Heart left ventricle (tissue), 16 donors: ENCODE measurements around the gene SNX30. TPM values are rescaled to one million over a fixed set of nuclear protein-coding genes. Genes with fewer than 3 reads are reported as not detected.
A peak's percentile ranks its signal among the peaks of the same experiment; 100 is the strongest.

Experiments
- ATAC-seq, 4 donors: fragments of 200-7000 bp; cut with Tn5 transposase; one replicate each; pipeline ENCODE4 v1.9.1; 2020 to 2022; ENCODE audit warnings: moderate library complexity in 4 of 4, mild to moderate bottlenecking in 3 of 4, moderate number of reproducible peaks in 1 of 4
- DNase-seq, 5 donors: peaks; one replicate each; pipeline ENCODE4 v3.0.0-alpha.2; 2020
- H3K27ac ChIP-seq, 12 donors: fragments of 200-600 bp; sonication (generic) in 4 of 12; one replicate each; pipeline versions ENCODE4 v1.5.0 to v1.8.0; 2016 to 2022; ENCODE audit warnings: mild to moderate bottlenecking in 2 of 12
- H3K27me3 ChIP-seq, 9 donors: fragments of 200-600 bp; sonication (generic) in 2 of 9; one replicate each; pipeline versions ENCODE4 v1.5.1 to v1.8.0; 2016 to 2022; ENCODE audit warnings: mild to moderate bottlenecking in 3 of 9
- H3K36me3 ChIP-seq, 9 donors: fragments of 200-600 bp; sonication (generic) in 2 of 9; one replicate each; pipeline versions ENCODE4 v1.5.0 to v1.8.0; 2018 to 2022; ENCODE audit warnings: mild to moderate bottlenecking in 2 of 9
- H3K4me1 ChIP-seq, 12 donors: fragments of 200-600 bp; sonication (generic) in 4 of 12; one replicate each; pipeline versions ENCODE4 v1.5.0 to v1.8.0; 2016 to 2022; ENCODE audit warnings: mild to moderate bottlenecking in 3 of 12
- H3K4me3 ChIP-seq, 12 donors: fragments of 200-600 bp; sonication (generic) in 4 of 12; one replicate each; pipeline versions ENCODE4 v1.5.0 to v1.8.0; 2017 to 2022; ENCODE audit warnings: mild to moderate bottlenecking in 9 of 12, moderate library complexity in 4 of 12
- H3K9me3 ChIP-seq, 12 donors: fragments of 200-600 bp; sonication (generic) in 4 of 12; one replicate each; pipeline versions ENCODE4 v1.5.0 to v1.8.0; 2016 to 2022; ENCODE audit warnings: mild to moderate bottlenecking in 1 of 12
- POLR2A ChIP-seq, 2 donors: fragments of 450-650 bp; IDR thresholded peaks; one replicate each; pipeline ENCODE4 v1.6.1; 2017; ENCODE audit warnings: antibody characterized with exemption in 2 of 2, mild to moderate bottlenecking in 2 of 2, moderate library complexity in 2 of 2
- WGBS, 4 donors: extraction: QIAGEN DNeasy Blood & Tissue Kit in 2 of 4; methylation state at CpG; one replicate each; pipeline versions ENCODE4 v1.1.5 to v1.1.7; 2013 to 2018; 5-methylcytosine and 5-hydroxymethylcytosine counted together
- intact Hi-C, 10 donors: fragments of 100-400 bp; cut with DNase I; formaldehyde crosslinking; loops; one replicate each; pipeline versions ENCODE4 v1.11.1 to v1.14.2; 2022
- polyA plus RNA-seq, 2 donors: library from polyadenylated mRNA; stranded (reverse); fragments of 200-250 nt; gene quantifications; one replicate each; pipeline ENCODE4 v1.2.3, GENCODE V29; 2013
- total RNA-seq, 9 donors: library from RNA; depleted of rRNA in 2 of 9; stranded (reverse); fragments of >200 nt in 2 of 9; fragmentation: NEBNext Ultra II Directional in 3 of 9; extraction: Animal tissue kit (Norgen Biotek cat#: 25700) in 3 of 9; gene quantifications; one replicate each; pipeline versions ENCODE4 v1.1.0 to v1.2.4, GENCODE V29; 2016 to 2023
- TF ChIP-seq, protein P1 (sequence below), 12 donors: fragments of 200-600 bp; sonication (generic) in 4 of 12; IDR thresholded peaks; one replicate each; pipeline versions ENCODE4 v1.5.0 to v1.8.0; 2018 to 2022; ENCODE audit warnings: antibody characterized with exemption in 12 of 12, mild to moderate bottlenecking in 5 of 12
- donor health status: ischemic (EF 13 %, LVEDD 7.1; RV severe dilation, severe dysfunction).
- donor health status: healthy with polysubstance abuse.
- donor health status: DM: no; HTN: yes; CAD: no.
- donor health status: DM: no; HTN: no; CAD: no.
- donor health status: ischemic (EF 25% LVEDD 6.9; RV normal size, moderate dysfunction).
- donor health status: ischemic (EF 25% LVEDD 5.7; RV mildly dilated, moderate dysfunction).
- donor health status: healthy.
- donor health status: DM: yes; HTN: yes; CAD: no.
- donor health status: ischemic (EF 35%, LVEDD 5.7; RV mildly dilated, moderate dysfunction).
- donor health status: nonischemic (EF 11% LVEDD 7.7; RV severe dilation, severe dysfunction).
- donor health status: DM: yes; HTN: yes; CAD: no.
- donor health status: PGD.
- donor health status: ischemic (EF 29% LVEDD 5.4; RV normal size, mild dysfunction).
- donor health status: nonischemic (EF 23%, LVEDD 6.1; RV moderate dilation, normal function).

SNX30 gene
- total and polyA plus RNA-seq, 11 donors = 0.95 to 10.3 (median 3.8) TPM

DNA sequence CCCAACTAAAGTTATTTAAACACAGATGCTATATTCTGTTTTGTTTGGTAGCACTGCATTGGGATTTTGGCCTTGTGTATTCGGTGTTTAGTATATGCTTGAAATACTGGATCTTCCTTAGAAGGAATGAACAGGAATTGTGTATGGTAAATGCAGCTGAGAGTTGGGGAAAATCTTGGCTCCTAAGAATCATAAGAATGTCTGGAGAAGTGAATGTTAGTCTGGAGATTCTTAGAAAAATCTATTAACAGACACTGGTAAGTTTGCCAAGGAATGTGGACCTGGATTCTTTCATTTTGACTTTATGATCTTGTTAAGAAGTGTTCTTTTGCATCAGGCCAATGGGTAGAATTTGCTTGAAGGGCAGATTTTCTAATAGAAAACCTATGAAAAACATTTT is 38.9 kb downstream of the SNX30 start:
- Histone ChIP-seq H3K9me3 (no peaks in the 10 kb centered on the region), H3K27me3 (no peaks in the 10 kb centered on the region), H3K4me3 (no peak overlapping the region), H3K27ac (peak overlapping the region in 1 of 12 donors; percentile 44), H3K36me3 (no peaks in the 10 kb centered on the region), H3K4me1 (peaks cover 0 to 14% (median 2%) of the 10 kb centered on the region in 12 donors)
- intact Hi-C loops = no loop called here
- WGBS, 4 donors = 70 to 79% (median 73%) methylated on average over 1 of the region's 1 CpG
- DNase-seq (no peak), ATAC-seq (no peak)
- no peak for TF ChIP-seq POLR2A (IDR thresholded peaks at IDR 0.05)
- TF ChIP-seq, protein P1, sequence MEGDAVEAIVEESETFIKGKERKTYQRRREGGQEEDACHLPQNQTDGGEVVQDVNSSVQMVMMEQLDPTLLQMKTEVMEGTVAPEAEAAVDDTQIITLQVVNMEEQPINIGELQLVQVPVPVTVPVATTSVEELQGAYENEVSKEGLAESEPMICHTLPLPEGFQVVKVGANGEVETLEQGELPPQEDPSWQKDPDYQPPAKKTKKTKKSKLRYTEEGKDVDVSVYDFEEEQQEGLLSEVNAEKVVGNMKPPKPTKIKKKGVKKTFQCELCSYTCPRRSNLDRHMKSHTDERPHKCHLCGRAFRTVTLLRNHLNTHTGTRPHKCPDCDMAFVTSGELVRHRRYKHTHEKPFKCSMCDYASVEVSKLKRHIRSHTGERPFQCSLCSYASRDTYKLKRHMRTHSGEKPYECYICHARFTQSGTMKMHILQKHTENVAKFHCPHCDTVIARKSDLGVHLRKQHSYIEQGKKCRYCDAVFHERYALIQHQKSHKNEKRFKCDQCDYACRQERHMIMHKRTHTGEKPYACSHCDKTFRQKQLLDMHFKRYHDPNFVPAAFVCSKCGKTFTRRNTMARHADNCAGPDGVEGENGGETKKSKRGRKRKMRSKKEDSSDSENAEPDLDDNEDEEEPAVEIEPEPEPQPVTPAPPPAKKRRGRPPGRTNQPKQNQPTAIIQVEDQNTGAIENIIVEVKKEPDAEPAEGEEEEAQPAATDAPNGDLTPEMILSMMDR (IDR thresholded peaks at IDR 0.05) = no peak

DNA sequence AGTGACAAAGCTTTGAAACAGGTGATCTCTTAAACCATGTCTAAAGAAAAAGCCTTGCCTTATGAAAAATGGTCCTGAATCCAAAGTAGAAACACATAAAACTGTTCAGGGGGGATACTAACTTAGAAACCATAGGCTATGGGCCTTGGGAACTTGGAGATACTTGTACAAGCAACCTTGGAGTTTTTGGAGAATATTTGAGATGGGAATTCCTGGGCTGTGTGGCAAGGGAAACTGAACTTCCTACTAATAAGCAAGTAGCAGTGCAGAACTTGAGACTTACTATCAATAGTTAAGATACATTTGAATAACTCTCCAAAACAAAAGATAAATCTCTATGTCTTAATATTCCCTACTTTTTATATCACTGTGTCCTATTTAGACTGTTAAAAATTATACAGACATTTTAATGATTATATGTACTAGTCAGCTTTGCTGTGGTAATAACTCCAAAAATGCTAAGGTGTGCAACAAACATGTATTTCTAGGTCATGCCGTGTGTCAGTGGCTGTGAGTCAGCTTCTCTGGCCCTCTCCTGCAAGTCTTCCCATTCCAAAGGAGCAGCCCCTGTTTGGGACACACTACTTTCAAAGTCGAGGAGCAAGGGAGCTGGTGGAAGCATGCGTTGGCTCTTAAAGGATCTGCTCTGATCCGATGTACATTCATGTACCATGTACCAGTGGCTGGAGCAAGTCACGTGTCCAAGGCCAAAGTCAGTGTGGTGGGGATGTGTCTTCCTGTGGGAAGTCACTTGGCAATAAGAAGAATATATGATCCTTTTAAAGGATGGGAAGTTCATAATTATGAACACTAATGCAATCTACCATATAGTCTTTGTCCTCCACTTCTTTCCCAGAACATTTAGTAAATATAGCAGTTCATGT is 39.6 kb downstream of the SNX30 start:
- DNase-seq (no peak), ATAC-seq (no peak)
- Histone ChIP-seq H3K27ac (peak overlapping the region in 1 of 12 donors; percentile 44), H3K27me3 (no peaks in the 10 kb centered on the region), H3K4me3 (no peak overlapping the region), H3K4me1 (peaks cover 0 to 11% (median 0%) of the 10 kb centered on the region in 12 donors), H3K9me3 (no peaks in the 10 kb centered on the region), H3K36me3 (no peaks in the 10 kb centered on the region)
- intact Hi-C loops = loop anchor here in 2 of 10 donors (10.0 kb wide), 1 partner anchor 75 kb away; the partner anchor contains the start of gene INIP (in 2 of the 2)
- TF ChIP-seq, protein P1 (IDR thresholded peaks at IDR 0.05) = no peak
- TF ChIP-seq POLR2A (IDR thresholded peaks at IDR 0.05) = no peak
- WGBS, 4 donors = 68 to 79% (median 72%) methylated on average over 5 of the region's 5 CpGs

DNA sequence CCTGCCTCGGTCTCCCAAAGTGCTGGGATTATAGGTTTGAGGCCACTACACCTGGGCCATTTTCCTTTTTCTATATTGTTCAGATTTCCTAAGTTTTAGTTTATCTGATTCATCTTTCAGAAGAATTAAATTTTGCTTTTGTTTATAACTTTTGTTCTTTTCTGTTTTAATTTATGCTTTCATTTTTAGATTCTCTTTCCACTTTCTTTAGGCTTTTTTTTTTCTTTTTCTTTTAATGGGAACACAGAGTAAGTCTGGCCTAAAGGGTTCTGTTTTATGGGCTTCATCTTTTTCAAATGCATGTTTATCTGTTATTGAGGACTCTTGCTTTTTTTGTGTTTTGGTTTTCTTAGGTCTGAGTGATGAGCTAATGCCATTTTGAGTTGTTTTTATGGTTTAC is 42.1 kb downstream of the SNX30 start:
- TF ChIP-seq POLR2A (IDR thresholded peaks at IDR 0.05) = no peak
- TF ChIP-seq, protein P1 (IDR thresholded peaks at IDR 0.05) = no peak
- Histone ChIP-seq H3K27me3 (no peaks in the 10 kb centered on the region), H3K4me1 (peaks cover 0 to 8% (median 0%) of the 10 kb centered on the region in 12 donors), H3K4me3 (no peak overlapping the region), H3K9me3 (no peaks in the 10 kb centered on the region), H3K27ac (no peak overlapping the region), H3K36me3 (no peaks in the 10 kb centered on the region)
- DNase-seq (no peak), ATAC-seq (no peak)
- 40 to 100% (median 98%) methylated on average over 1 of the region's 1 CpG for WGBS, 4 donors
- intact Hi-C loops = loop anchor here in 2 of 10 donors (10.0 kb wide), 1 partner anchor 78 kb away; the partner anchor contains the start of gene INIP (in 2 of the 2)

DNA sequence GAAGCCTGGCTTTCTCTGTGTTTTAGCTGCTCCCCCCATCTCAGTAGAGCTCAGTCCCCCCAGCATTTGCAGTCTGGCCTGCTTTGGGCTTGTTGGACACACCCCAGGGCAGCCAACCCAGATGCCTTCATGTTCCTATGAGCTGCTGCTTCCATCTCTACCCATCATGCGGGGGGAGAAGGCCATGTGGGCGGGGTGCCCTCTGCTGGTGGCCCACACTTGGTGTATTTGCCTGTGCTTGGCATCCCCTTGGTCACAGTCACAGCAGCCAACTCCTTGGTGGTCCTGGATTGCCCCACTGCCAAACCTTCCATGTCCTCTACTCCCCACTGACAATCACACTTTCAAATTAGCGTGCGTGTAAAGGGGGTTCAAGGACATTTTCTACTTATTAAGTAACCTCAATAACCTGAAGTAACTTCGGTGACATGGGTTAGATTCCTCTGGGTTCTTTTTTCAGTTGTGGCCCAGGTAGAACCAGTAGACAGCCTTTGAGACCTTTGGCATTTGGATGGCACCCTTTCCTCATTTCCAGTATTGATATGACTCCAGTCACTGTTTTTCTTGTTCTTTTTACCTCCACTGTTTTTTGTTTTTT is 42.8 kb downstream of the SNX30 start:
- TF ChIP-seq, protein P1 (IDR thresholded peaks at IDR 0.05) = peak; percentile 36 to 65 (median 52)
- no peak for TF ChIP-seq POLR2A (IDR thresholded peaks at IDR 0.05)
- ATAC-seq (peak in 3 of 4 donors; percentile 77 to 84 (median 83)), DNase-seq (peak; percentile 40 to 83 (median 59))
- Histone ChIP-seq H3K4me3 (no peak overlapping the region), H3K27me3 (no peaks in the 10 kb centered on the region), H3K4me1 (peaks cover 0 to 8% (median 0%) of the 10 kb centered on the region in 12 donors), H3K36me3 (no peaks in the 10 kb centered on the region), H3K9me3 (no peaks in the 10 kb centered on the region), H3K27ac (no peak overlapping the region)
- intact Hi-C loops = loop anchor here in 2 of 10 donors (10.0 kb wide), 1 partner anchor 79 kb away; the partner anchor contains the start of gene INIP (in 2 of the 2)
- WGBS, 4 donors = 62 to 72% (median 69%) methylated on average over 4 to 5 of the region's 5 CpGs
